Breast epithelium (tissue), 4 donors: ENCODE measurements around the gene TMED10. TPM values are rescaled to one million over a fixed set of nuclear protein-coding genes. Genes with fewer than 3 reads are reported as not detected.

Source experiments
- DNase-seq, 2 donors: peaks; one replicate each; pipeline ENCODE4 v3.0.0-alpha.2; 2019; ENCODE audit warnings: low spot score in 2 of 2
- H3K27ac ChIP-seq, 2 donors: fragments of 200-600 bp; sonication (generic) in 1 of 2; one replicate each; pipeline ENCODE4 v1.5.1; 2016 to 2019; ENCODE audit warnings: mild to moderate bottlenecking in 1 of 2
- H3K27me3 ChIP-seq, 2 donors: fragments of 200-600 bp; sonication (generic) in 1 of 2; one replicate each; pipeline versions ENCODE4 v1.5.1 to v1.6.0; 2017 to 2019; ENCODE audit warnings: control low read depth in 1 of 2, mild to moderate bottlenecking in 1 of 2
- H3K36me3 ChIP-seq: fragments of 200-600 bp; one replicate; pipeline ENCODE4 v1.5.1; 2019
- H3K4me1 ChIP-seq, 2 donors: fragments of 200-600 bp; sonication (generic); one replicate each; pipeline ENCODE4 v1.5.1; 2016 to 2019; ENCODE audit warnings: control low read depth in 1 of 2
- H3K4me3 ChIP-seq, 3 donors: fragments of 200-600 bp; sonication (generic); 1 replicate in 2 of 3; 2 replicates in 1 of 3; pipeline ENCODE4 v1.5.1; 2016 to 2019; ENCODE audit warnings: mild to moderate bottlenecking in 3 of 3, moderate library complexity in 2 of 3
- H3K9me3 ChIP-seq, 2 donors: fragments of 200-600 bp; sonication (generic) in 1 of 2; one replicate each; pipeline ENCODE4 v1.5.1; 2016 to 2019; ENCODE audit warnings: control low read depth in 1 of 2
- CTCF ChIP-seq, 3 donors: fragments of 450-650 bp; IDR thresholded peaks; one replicate each; pipeline ENCODE4 v1.5.1; 2016 to 2017; ENCODE audit warnings: antibody characterized with exemption in 3 of 3, mild to moderate bottlenecking in 3 of 3, moderate library complexity in 3 of 3
- POLR2A ChIP-seq: fragments of 450-650 bp; IDR thresholded peaks from one replicate; pipeline ENCODE4 v1.6.1; 2016; ENCODE audit warnings: antibody characterized with exemption, mild to moderate bottlenecking, moderate library complexity
- POLR2AphosphoS5 ChIP-seq, 3 donors: sonication (generic); formaldehyde crosslinking; IDR thresholded peaks; one replicate each; pipeline ENCODE4 v1.6.1; 2017; ENCODE audit warnings: antibody characterized with exemption in 3 of 3
- intact Hi-C: fragments of 100-400 bp; cut with DNase I; formaldehyde crosslinking; loops from one replicate; pipeline ENCODE4 v1.15.1; 2023; ENCODE audit warnings: low total_unique reads
- total RNA-seq, 3 donors: library from RNA; depleted of rRNA; stranded (reverse); fragments of >200 nt; gene quantifications; one replicate each; pipeline ENCODE4 v1.1.0, GENCODE V29; 2016

Gene TMED10
- total RNA-seq, 3 donors from 2014 or later, result 263 to 443 (median 285) TPM

GRCh38 chr14:75220156-75220555 lies 43.7 kb upstream of the TMED10 start:
- Histone ChIP-seq H3K27me3 (no peaks in the 10 kb centered on the region), H3K27ac (no peak overlapping the region), H3K4me3 (no peak overlapping the region), H3K4me1 (no peaks in the 10 kb centered on the region), H3K36me3 (no peaks in the 10 kb centered on the region), H3K9me3 (no peaks in the 10 kb centered on the region)
- intact Hi-C loops, result no loop called here
- TF ChIP-seq POLR2AphosphoS5 (IDR thresholded peaks at IDR 0.05), result no peak
- no peak for DNase-seq

GRCh38 chr14:75217508-75218206 lies 41.2 kb upstream of the TMED10 start:
- TF ChIP-seq POLR2A (no peak), POLR2AphosphoS5 (IDR thresholded peaks at IDR 0.05) (no peak), CTCF (IDR thresholded peaks at IDR 0.05) (no peak)
- Histone ChIP-seq H3K4me3 (no peak overlapping the region), H3K9me3 (no peaks in the 10 kb centered on the region), H3K27ac (no peak overlapping the region), H3K27me3 (no peaks in the 10 kb centered on the region), H3K4me1 (no peaks in the 10 kb centered on the region), H3K36me3 (no peaks in the 10 kb centered on the region)
- intact Hi-C loops, result no loop called here
- no peak for DNase-seq

GRCh38 chr14:75216427-75217006 lies 40.1 kb upstream of the TMED10 start:
- no peak overlapping the region for H3K27ac ChIP-seq
- no peak for DNase-seq
- no peak overlapping the region for H3K4me3 ChIP-seq
- intact Hi-C loops, result no loop called here
- no peaks in the 10 kb centered on the region for H3K27me3 ChIP-seq
- H3K4me1 ChIP-seq, result no peaks in the 10 kb centered on the region
- H3K36me3 ChIP-seq, result no peaks in the 10 kb centered on the region
- no peaks in the 10 kb centered on the region for H3K9me3 ChIP-seq
- no peak for TF ChIP-seq POLR2AphosphoS5 (IDR thresholded peaks at IDR 0.05)
- TF ChIP-seq POLR2A, result no peak
- TF ChIP-seq CTCF (IDR thresholded peaks at IDR 0.05), result no peak

GRCh38 chr14:75215520-75215919 lies 39.1 kb upstream of the TMED10 start:
- Histone ChIP-seq H3K27ac (no peak overlapping the region), H3K9me3 (no peaks in the 10 kb centered on the region), H3K36me3 (no peaks in the 10 kb centered on the region), H3K27me3 (no peaks in the 10 kb centered on the region), H3K4me1 (no peaks in the 10 kb centered on the region), H3K4me3 (no peak overlapping the region)
- intact Hi-C loops, result no loop called here
- no peak for DNase-seq
- TF ChIP-seq POLR2AphosphoS5 (IDR thresholded peaks at IDR 0.05), result no peak
- TF ChIP-seq POLR2A, result no peak
- TF ChIP-seq CTCF (IDR thresholded peaks at IDR 0.05), result no peak

GRCh38 chr14:75214558-75214957 lies 38.1 kb upstream of the TMED10 start:
- intact Hi-C loops, result no loop called here
- no peak for TF ChIP-seq POLR2AphosphoS5 (IDR thresholded peaks at IDR 0.05)
- TF ChIP-seq POLR2A, result no peak
- H3K4me3 ChIP-seq, result no peak overlapping the region
- no peak overlapping the region for H3K27ac ChIP-seq
- H3K27me3 ChIP-seq, result no peaks in the 10 kb centered on the region
- H3K36me3 ChIP-seq, result no peaks in the 10 kb centered on the region
- no peak for DNase-seq
- no peaks in the 10 kb centered on the region for H3K9me3 ChIP-seq
- H3K4me1 ChIP-seq, result no peaks in the 10 kb centered on the region

- Histone ChIP-seq H3K36me3 (no peaks in the 10 kb centered on the region), H3K27me3 (no peaks in the 10 kb centered on the region), H3K4me3 (no peak overlapping the region), H3K27ac (no peak overlapping the region), H3K4me1 (no peaks in the 10 kb centered on the region), H3K9me3 (no peaks in the 10 kb centered on the region)
- intact Hi-C loops, result no loop called here
- no peak for DNase-seq
- TF ChIP-seq POLR2AphosphoS5 (IDR thresholded peaks at IDR 0.05) (no peak), CTCF (IDR thresholded peaks at IDR 0.05) (no peak), POLR2A (no peak)
Observed at GRCh38 chr14:75213172-75213571, 36.8 kb upstream of the TMED10 start.
